Activated CD8-positive, alpha-beta T cell treated with anti-CD3 and anti-CD28 coated beads for 36 hours (primary cell): ENCODE measurements around the gene ADAMTS13. TPM values are rescaled to one million over a fixed set of nuclear protein-coding genes. Genes with fewer than 3 reads are reported as not detected.

ENCODE experiments used
- ATAC-seq: fragments of 200-7000 bp; cut with Tn5 transposase; one replicate; pipeline ENCODE4 v1.10.0; 2021; ENCODE audit warnings: mild to moderate bottlenecking, moderate library complexity
- CTCF ChIA-PET: fragments of 350-600 bp; sonication (Branson Sonifier 250); formaldehyde crosslinking; loops from one replicate; lab custom pipeline; 2021; ENCODE audit warnings: antibody characterized with exemption; lab: Charles Lee
- POLR2A ChIA-PET: fragments of 350-600 bp; sonication (Branson Sonifier 250); formaldehyde crosslinking; loops from one replicate; lab custom pipeline; 2021; ENCODE audit warnings: antibody characterized with exemption; lab: Charles Lee
- DNase-seq: peaks from one replicate; pipeline ENCODE4 v3.0.0-alpha.2; 2020
- H3K27ac Mint-ChIP-seq: one replicate; pipeline ENCODE4 v1.8.0; 2021; ENCODE audit warnings: mild to moderate bottlenecking, mixed read lengths
- H3K27me3 Mint-ChIP-seq: one replicate; pipeline ENCODE4 v1.8.0; 2021; ENCODE audit warnings: mixed read lengths
- H3K36me3 Mint-ChIP-seq: one replicate; pipeline ENCODE4 v1.8.0; 2021; ENCODE audit warnings: low read depth, mixed read lengths
- H3K4me1 Mint-ChIP-seq: one replicate; pipeline ENCODE4 v1.8.0; 2021; ENCODE audit warnings: low read depth, mixed read lengths
- H3K4me3 Mint-ChIP-seq: one replicate; pipeline ENCODE4 v1.8.0; 2021; ENCODE audit warnings: mild to moderate bottlenecking, moderate library complexity, mixed read lengths
- H3K9me3 Mint-ChIP-seq: one replicate; pipeline ENCODE4 v1.8.0; 2021; ENCODE audit warnings: mixed read lengths
- CTCF ChIP-seq: fragments of 200-600 bp; IDR thresholded peaks from one replicate; pipeline ENCODE4 v1.8.0; 2022; ENCODE audit warnings: antibody characterized with exemption, mild to moderate bottlenecking
- intact Hi-C: fragments of 100-400 bp; cut with micrococcal nuclease; formaldehyde crosslinking; loops from one replicate; pipeline ENCODE4 v1.10.0; 2022
- total RNA-seq, 2 experiments: library from RNA; stranded (reverse); gene quantifications; one replicate each; pipeline ENCODE4 v1.2.3, GENCODE V29; 2021

ADAMTS13 gene
- total RNA-seq, 2 experiments from 2014 or later, result 2.5 to 2.9 TPM

DNA sequence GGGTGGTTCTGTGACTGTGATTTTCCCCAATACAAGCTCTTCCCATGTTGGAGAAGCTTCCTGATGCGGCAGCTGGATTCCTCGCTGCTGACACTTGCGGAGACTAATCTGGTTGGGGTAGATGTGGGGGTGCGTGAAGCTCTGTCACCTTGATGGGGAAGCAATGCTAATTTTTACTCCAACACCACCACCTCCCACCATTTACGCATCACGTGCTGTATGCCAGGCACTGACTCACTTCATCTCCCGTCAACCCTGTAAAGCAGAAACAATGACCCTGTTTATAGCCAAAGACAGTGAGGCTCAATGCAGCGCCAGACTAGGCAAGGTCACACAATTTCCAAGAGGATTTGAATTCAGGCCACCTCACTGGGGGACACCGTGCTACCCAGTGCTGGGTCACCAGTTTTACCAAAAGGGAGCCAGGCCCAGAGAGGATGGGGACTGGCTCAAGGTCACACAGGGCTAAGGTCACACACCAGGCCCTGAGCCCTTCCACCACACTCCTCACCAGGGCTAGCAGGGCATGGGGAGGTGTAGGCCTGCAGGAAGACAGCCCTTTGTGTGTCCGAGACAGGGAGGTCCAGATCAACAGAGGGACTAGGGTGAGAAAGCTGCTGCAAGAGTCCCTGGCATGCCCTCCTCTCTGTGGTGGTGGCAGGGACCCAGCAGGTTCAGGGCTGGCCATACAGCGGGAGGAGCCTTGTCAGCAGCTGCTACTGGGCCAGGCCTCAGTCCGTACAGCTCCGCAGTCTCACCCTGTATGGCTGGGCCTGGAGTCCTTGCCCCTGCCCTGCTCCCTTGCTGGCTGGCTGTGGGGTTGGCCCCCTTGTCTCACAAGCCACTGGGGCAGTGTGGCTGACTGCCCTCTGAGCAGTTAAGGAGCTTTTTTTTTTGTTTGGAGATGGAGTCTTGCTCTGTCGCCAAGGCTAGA is 42.7 kb upstream of the ADAMTS13 start:
- intact Hi-C loops, result loop anchor here (10.0 kb wide), 1 partner anchor 105 kb away; no protein-coding TSS in a partner anchor

DNA sequence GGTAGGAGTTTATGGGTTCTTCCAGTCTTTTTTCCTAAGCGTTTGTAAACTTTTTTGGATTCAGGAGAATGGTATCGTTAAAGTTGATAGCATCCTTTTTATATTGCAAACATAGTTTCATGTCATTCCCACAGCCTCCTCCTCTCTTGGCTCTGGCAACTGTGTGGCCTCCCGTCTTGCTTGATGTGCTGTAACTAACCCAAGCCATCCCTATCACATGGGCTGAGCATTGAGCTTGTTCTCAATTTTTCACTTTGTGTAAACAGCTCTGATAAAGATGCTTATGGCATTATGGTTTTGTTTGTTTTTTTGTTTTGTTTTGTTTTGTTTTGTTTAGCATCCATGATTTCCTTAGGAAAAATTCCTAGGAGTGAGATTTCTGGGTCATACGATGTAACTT is 41.4 kb upstream of the ADAMTS13 start:
- TF ChIP-seq CTCF, result no peak
- no peak overlapping the region for H3K27ac Mint-ChIP-seq
- H3K4me1 Mint-ChIP-seq, result no peaks in the 10 kb centered on the region
- H3K27me3 Mint-ChIP-seq, result no peaks in the 10 kb centered on the region
- ATAC-seq (no peak), DNase-seq (no peak)
- no peaks in the 10 kb centered on the region for H3K36me3 Mint-ChIP-seq
- ChIA-PET POLR2A (no interaction called here), CTCF (no interaction called here)
- H3K9me3 Mint-ChIP-seq, result no peaks in the 10 kb centered on the region
- H3K4me3 Mint-ChIP-seq, result no peak overlapping the region
- intact Hi-C loops, result no loop called here

More for the DNA sequence above, 42.7 kb upstream of the ADAMTS13 start:
- Mint-ChIP-seq H3K36me3 (peaks cover 8% of the 10 kb centered on the region), H3K9me3 (no peaks in the 10 kb centered on the region), H3K27ac (no peak overlapping the region), H3K27me3 (no peaks in the 10 kb centered on the region), H3K4me1 (peaks cover 4% of the 10 kb centered on the region), H3K4me3 (no peak overlapping the region)
- TF ChIP-seq CTCF, result no peak
- DNase-seq (no peak), ATAC-seq (no peak)
- ChIA-PET POLR2A (interaction anchor here (0.8 to 1.8 kb wide), 3 partner anchors 8 to 37 kb away, joined by 3 to 4 read pairs (median 4); partner anchors contain the start of genes MED22 and RPL7A), CTCF (interaction anchor here (0.6 to 1.3 kb wide), 3 partner anchors 33 to 141 kb away, joined by 3 to 4 read pairs (median 4); no protein-coding TSS in a partner anchor)

- H3K27ac Mint-ChIP-seq, result no peak overlapping the region
- no peaks in the 10 kb centered on the region for H3K27me3 Mint-ChIP-seq
- H3K4me3 Mint-ChIP-seq, result no peak overlapping the region
- H3K36me3 Mint-ChIP-seq, result no peaks in the 10 kb centered on the region
- DNase-seq, result no peak
- ChIA-PET POLR2A (no interaction called here), CTCF (no interaction called here)
- H3K4me1 Mint-ChIP-seq, result no peaks in the 10 kb centered on the region
- H3K9me3 Mint-ChIP-seq, result no peaks in the 10 kb centered on the region
- intact Hi-C loops, result no loop called here
- ATAC-seq, result no peak
- TF ChIP-seq CTCF, result no peak
Measured at GRCh38 chr9:133382507-133383141, 39.5 kb upstream of the ADAMTS13 start.

GRCh38 chr9:133383438-133383837 is 38.7 kb upstream of the ADAMTS13 start:
- DNase-seq (no peak), ATAC-seq (no peak)
- CTCF ChIA-PET, result interaction anchor here (0.8 kb wide), 1 partner anchor 21 kb away, joined by 3 read pairs; no protein-coding TSS in a partner anchor
- Mint-ChIP-seq H3K9me3 (no peaks in the 10 kb centered on the region), H3K36me3 (no peaks in the 10 kb centered on the region), H3K4me1 (no peaks in the 10 kb centered on the region), H3K27me3 (no peaks in the 10 kb centered on the region), H3K27ac (no peak overlapping the region), H3K4me3 (no peak overlapping the region)
- intact Hi-C loops, result no loop called here
- no peak for TF ChIP-seq CTCF
- POLR2A ChIA-PET, result no interaction called here
